Measurements from ENCODE around the gene KLHL36. TPM values are rescaled to one million over a fixed set of nuclear protein-coding genes. Genes with fewer than 3 reads are reported as not detected.

The KLHL36 gene
- total RNA-seq (10 to 100 TPM; 48.0 to 60.0 TPM), polyA plus RNA-seq (10 to 100 TPM; 10.1 to 25.6 TPM)
- long read RNA-seq, donor 1, full-length matches to known transcripts = 67 of 129 reads
- long read RNA-seq, donor 1, partial matches to known transcripts = 35 of 129 reads
- long read RNA-seq, donor 1, other reads (novel, unspliced or antisense) = 27 of 129 reads
- long read RNA-seq, donor 2, transcript KLHL36-204 (5 exons, 2,173 nt) = major isoform, 13 of 44 reads
- long read RNA-seq, donor 2, partial matches to known transcripts = 13 of 44 reads
- long read RNA-seq, donor 2, other reads (novel, unspliced or antisense) = 17 of 44 reads

DNA sequence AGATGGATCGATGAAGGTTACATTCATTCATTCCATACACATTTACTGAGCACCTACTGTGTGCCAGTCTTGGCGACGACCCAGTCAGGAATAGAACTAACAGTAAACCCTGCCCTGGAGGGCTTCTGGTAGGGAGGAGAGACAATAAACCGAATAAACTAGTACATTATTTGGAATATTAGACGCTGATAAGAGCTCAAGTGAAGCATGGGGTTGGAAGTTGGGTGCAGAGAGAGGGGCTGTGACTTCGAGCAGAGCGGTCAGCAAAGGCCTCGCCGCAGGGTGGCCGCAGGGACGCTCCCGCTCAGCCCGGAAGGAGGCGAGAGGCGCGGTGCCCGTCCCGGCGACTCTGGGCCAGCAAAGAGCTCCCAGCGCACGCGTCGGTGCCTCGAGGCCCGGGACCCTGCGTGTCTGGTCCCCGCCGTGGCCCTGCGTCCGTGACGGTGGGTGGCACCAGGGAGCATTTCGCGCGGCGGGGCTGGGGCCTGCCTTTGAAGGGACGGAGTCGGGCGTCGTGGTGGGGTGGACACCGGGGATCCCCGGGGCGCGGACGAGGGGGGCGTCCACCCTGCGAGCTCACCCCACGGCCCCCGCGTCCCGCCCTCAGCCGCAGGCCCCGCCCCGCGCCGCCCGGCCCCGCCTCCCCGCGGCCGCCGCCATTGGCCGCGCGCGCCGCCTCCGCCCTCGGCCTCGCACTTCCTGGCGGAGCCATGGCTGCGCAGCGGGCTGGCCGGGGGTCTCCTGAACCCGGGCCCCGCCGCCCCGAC is at the start of gene KLHL36:
TSS of gene KLHL36 (plus strand) at position 684 of the 767 bp plus-strand sequence. CDS start 2,357 bp downstream, outside the sequence.
- Histone ChIP-seq H3K27me3 (ENCODE audit: control insufficient read depth in 1 of 2, insufficient read depth in 2 of 2, low read length in 1 of 2) (no peaks in the 10 kb centered on the region), H3K27ac (ENCODE audit: low read depth in 1 of 2, low read length in 2 of 2) (peak within 1 kb of the TSS; percentile 15 to 28), H3K4me3 (ENCODE audit: low read length in 2 of 2) (peak within 1 kb of the TSS; percentile 79 to 96), H3K36me3 (ENCODE audit: control insufficient read depth in 1 of 2, insufficient read depth in 2 of 2, low read length in 1 of 2) (no peaks in the 10 kb centered on the region), H3K9me3 (ENCODE audit: control insufficient read depth, low read length) (no peaks in the 10 kb centered on the region), H3K4me1 (ENCODE audit: control insufficient read depth in 1 of 2, insufficient read depth in 2 of 2, low read length in 2 of 2) (no peaks in the 10 kb centered on the region)
- ATAC-seq (ENCODE audit: low FRiP score) (peak; percentile 85), DNase-seq (peak; percentile 77 to 91)
- intact Hi-C loops (cut with DNase I) = no loop called here
- 5 to 8% methylated on average over 48 to 77 of the region's 77 CpGs for WGBS, 2 donors

DNA sequence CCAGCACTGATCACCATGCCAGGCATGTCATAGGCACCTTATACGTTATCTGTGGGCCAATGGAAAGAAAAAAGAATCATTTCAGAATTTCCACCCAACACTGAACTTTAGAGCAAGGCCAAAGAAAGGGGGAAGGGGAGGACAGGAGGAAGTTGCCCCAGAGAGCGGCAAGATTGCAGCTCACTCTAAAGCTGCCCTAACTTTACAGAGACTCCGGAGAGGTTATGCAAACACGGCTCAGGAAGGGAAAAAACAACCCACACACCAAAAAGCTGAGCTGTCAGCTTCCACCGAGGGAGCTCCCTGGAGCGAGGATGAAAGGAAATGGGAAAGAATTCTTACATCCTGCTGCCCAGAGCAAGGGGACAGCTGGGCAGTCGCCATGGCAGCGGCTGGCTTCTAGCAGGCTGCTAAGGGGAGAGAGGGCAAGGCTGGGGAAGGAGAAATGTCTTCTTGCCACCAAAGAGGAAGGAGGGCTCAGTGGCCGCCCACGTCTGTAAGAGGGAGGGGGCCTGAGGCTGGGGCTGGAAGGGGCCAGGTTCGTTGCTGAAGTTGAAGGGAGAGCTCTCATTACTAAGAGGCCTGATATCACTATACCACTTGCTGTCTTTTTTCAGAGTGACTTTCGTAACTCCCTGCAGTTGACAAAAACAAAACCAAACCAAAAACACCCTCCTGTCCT is 48.6 kb upstream of the KLHL36 start:
- H3K36me3 ChIP-seq (ENCODE audit: control insufficient read depth in 1 of 2, insufficient read depth in 2 of 2, low read length in 1 of 2) = no peaks in the 10 kb centered on the region
- 19% methylated on average over 12 of the region's 12 CpGs for WGBS, 2 donors
- H3K4me1 ChIP-seq (ENCODE audit: control insufficient read depth in 1 of 2, insufficient read depth in 2 of 2, low read length in 2 of 2) = peaks cover 0 to 2% of the 10 kb centered on the region in 2 donors
- peak; percentile 83 to 84 for DNase-seq
- H3K27me3 ChIP-seq (ENCODE audit: control insufficient read depth in 1 of 2, insufficient read depth in 2 of 2, low read length in 1 of 2) = no peaks in the 10 kb centered on the region
- no peak overlapping the region for H3K27ac ChIP-seq (ENCODE audit: low read depth in 1 of 2, low read length in 2 of 2)
- ATAC-seq (ENCODE audit: low FRiP score) = peak; percentile 44
- no peaks in the 10 kb centered on the region for H3K9me3 ChIP-seq (ENCODE audit: control insufficient read depth, low read length)
- H3K4me3 ChIP-seq (ENCODE audit: low read length in 2 of 2) = no peak overlapping the region
- intact Hi-C loops (cut with DNase I) = no loop called here

DNA sequence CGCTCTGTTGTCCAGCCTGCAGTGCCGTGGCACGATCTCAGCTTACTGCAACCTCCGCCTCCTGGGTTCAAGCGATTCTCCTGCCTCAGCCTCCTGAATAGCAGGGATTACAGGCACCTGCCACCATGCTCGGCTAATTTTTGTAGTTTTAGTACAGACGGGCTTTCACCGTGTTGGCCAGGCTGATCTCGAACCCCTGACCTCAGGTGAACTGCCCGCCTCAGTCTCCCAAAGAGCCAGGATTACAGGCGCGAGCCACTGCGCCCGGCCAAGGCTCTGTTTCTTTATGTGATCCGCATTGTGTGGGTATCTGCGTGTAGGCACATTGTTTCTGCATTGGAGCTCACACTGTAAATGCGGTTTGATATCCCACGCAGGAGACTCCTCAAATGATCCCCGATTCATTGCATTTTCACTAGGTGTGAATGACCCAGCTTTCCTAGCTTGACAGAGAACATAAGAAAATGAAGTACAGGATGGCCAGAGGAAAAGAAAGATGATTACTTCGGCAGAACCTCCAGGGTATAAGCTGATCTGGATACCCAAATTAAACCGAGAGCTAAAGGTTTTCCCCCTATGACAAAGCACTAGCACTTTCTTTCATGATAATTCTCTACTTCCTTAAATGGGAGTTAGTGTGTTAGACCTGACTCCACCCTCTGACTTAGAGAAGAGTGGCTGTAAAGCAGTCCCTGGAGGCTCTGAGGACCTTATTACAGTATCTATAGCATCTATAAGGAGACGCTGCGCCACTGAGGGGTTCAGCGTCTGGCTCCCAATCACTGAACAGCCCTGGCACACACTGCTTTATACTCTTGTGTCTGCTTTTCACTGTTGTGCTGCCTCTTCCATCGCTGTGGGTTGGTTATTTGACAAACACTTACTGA is 47.7 kb upstream of the KLHL36 start:
- Histone ChIP-seq H3K4me3 (ENCODE audit: low read length in 2 of 2) (no peak overlapping the region), H3K36me3 (ENCODE audit: control insufficient read depth in 1 of 2, insufficient read depth in 2 of 2, low read length in 1 of 2) (no peaks in the 10 kb centered on the region), H3K9me3 (ENCODE audit: control insufficient read depth, low read length) (no peaks in the 10 kb centered on the region), H3K4me1 (ENCODE audit: control insufficient read depth in 1 of 2, insufficient read depth in 2 of 2, low read length in 2 of 2) (peaks cover 0 to 2% of the 10 kb centered on the region in 2 donors), H3K27me3 (ENCODE audit: control insufficient read depth in 1 of 2, insufficient read depth in 2 of 2, low read length in 1 of 2) (no peaks in the 10 kb centered on the region), H3K27ac (ENCODE audit: low read depth in 1 of 2, low read length in 2 of 2) (no peak overlapping the region)
- 89% methylated on average over 25 of the region's 25 CpGs for WGBS, 2 donors
- no peak for DNase-seq
- no peak for ATAC-seq (ENCODE audit: low FRiP score)
- intact Hi-C loops (cut with DNase I) = no loop called here

DNA sequence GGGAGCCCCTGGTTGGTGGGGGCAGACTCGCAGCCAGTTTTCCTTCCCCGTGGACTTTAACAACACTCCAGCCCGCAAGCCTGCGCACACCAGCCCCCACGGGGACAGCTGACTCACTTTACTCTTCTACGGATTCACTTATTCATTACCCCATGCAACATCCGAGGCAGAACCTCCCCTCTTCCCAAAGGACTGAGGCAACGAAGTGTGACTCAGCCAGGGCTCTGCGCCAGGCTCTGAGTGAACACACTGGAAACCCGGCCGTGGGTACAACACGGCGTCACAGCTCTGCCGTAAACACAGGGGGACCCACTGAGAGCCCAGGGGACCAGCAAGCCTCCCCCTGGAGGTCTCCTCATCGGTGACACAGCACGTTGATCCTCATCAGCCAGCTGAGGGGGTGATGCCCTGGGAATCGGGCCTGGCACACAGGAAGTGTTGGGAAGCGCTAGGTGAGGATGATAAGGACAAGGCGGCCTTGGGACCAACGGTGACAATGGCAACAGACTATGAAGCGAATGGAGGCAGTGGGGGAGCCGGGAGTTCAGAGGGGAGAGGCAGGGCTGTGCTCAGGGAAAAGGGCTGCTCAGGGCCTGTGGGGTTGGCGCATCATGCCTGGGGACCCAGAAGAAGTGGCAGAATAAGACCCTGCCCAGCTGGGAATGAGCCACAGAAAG is 45.0 kb upstream of the KLHL36 start:
- no peaks in the 10 kb centered on the region for H3K9me3 ChIP-seq (ENCODE audit: control insufficient read depth, low read length)
- peak; percentile 96 to 97 for DNase-seq
- H3K27ac ChIP-seq (ENCODE audit: low read depth in 1 of 2, low read length in 2 of 2) = no peak overlapping the region
- 21 to 28% methylated on average over 23 of the region's 23 CpGs for WGBS, 2 donors
- no peak overlapping the region for H3K4me3 ChIP-seq (ENCODE audit: low read length in 2 of 2)
- ATAC-seq (ENCODE audit: low FRiP score) = peak; percentile 87
- peaks cover 0 to 2% of the 10 kb centered on the region in 2 donors for H3K4me1 ChIP-seq (ENCODE audit: control insufficient read depth in 1 of 2, insufficient read depth in 2 of 2, low read length in 2 of 2)
- no peaks in the 10 kb centered on the region for H3K27me3 ChIP-seq (ENCODE audit: control insufficient read depth in 1 of 2, insufficient read depth in 2 of 2, low read length in 1 of 2)
- intact Hi-C loops (cut with DNase I) = no loop called here
- no peaks in the 10 kb centered on the region for H3K36me3 ChIP-seq (ENCODE audit: control insufficient read depth in 1 of 2, insufficient read depth in 2 of 2, low read length in 1 of 2)

GRCh38 chr16:84603940-84604339 is 44.4 kb upstream of the KLHL36 start:
- peaks cover 0 to 2% of the 10 kb centered on the region in 2 donors for H3K4me1 ChIP-seq (ENCODE audit: control insufficient read depth in 1 of 2, insufficient read depth in 2 of 2, low read length in 2 of 2)
- 78 to 90% methylated on average over 5 to 10 of the region's 10 CpGs for WGBS, 2 donors

GRCh38 chr16:84604477-84605013 is 43.8 kb upstream of the KLHL36 start:
- H3K27ac ChIP-seq (ENCODE audit: low read depth in 1 of 2, low read length in 2 of 2) = no peak overlapping the region
- intact Hi-C loops (cut with DNase I) = no loop called here
- no peaks in the 10 kb centered on the region for H3K36me3 ChIP-seq (ENCODE audit: control insufficient read depth in 1 of 2, insufficient read depth in 2 of 2, low read length in 1 of 2)
- 86 to 90% methylated on average over 9 of the region's 9 CpGs for WGBS, 2 donors
- no peak for DNase-seq
- ATAC-seq (ENCODE audit: low FRiP score) = no peak
- no peaks in the 10 kb centered on the region for H3K9me3 ChIP-seq (ENCODE audit: control insufficient read depth, low read length)
- peaks cover 0 to 1% of the 10 kb centered on the region in 2 donors for H3K4me1 ChIP-seq (ENCODE audit: control insufficient read depth in 1 of 2, insufficient read depth in 2 of 2, low read length in 2 of 2)
- no peaks in the 10 kb centered on the region for H3K27me3 ChIP-seq (ENCODE audit: control insufficient read depth in 1 of 2, insufficient read depth in 2 of 2, low read length in 1 of 2)
- no peak overlapping the region for H3K4me3 ChIP-seq (ENCODE audit: low read length in 2 of 2)

More at GRCh38 chr16:84603940-84604339, 44.4 kb upstream of the KLHL36 start:
- no peaks in the 10 kb centered on the region for H3K27me3 ChIP-seq (ENCODE audit: control insufficient read depth in 1 of 2, insufficient read depth in 2 of 2, low read length in 1 of 2)
- H3K9me3 ChIP-seq (ENCODE audit: control insufficient read depth, low read length) = no peaks in the 10 kb centered on the region
- DNase-seq = no peak
- intact Hi-C loops (cut with DNase I) = no loop called here
- no peak overlapping the region for H3K4me3 ChIP-seq (ENCODE audit: low read length in 2 of 2)
- no peak for ATAC-seq (ENCODE audit: low FRiP score)
- H3K36me3 ChIP-seq (ENCODE audit: control insufficient read depth in 1 of 2, insufficient read depth in 2 of 2, low read length in 1 of 2) = no peaks in the 10 kb centered on the region
- no peak overlapping the region for H3K27ac ChIP-seq (ENCODE audit: low read depth in 1 of 2, low read length in 2 of 2)

DNA sequence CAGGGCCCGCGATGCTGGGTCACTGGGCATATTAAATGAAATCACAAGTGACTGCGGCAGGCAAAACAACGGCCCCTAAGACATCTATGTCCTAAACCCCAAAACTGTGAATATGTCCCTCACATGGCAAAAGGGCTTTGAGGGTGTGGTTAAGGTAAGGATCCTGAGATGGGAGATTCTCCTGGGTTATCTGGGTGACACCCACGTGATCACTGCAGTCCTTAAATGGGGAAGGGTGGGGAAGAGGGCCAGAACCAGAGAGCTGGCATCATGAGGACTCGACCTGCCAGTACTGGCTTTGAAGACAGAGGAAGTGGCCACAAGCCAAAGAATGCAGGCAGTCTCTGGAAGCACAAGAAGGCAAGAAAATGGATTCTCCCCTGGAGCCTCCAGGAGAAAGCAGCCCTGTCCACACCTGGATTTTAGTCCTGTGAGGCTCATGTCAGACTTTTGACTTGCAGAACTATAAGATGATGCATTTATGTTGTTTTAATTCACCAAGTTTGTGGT is 42.9 kb upstream of the KLHL36 start:
- intact Hi-C loops (cut with DNase I) = no loop called here
- no peaks in the 10 kb centered on the region for H3K27me3 ChIP-seq (ENCODE audit: control insufficient read depth in 1 of 2, insufficient read depth in 2 of 2, low read length in 1 of 2)
- no peaks in the 10 kb centered on the region for H3K9me3 ChIP-seq (ENCODE audit: control insufficient read depth, low read length)
- no peak for DNase-seq
- H3K36me3 ChIP-seq (ENCODE audit: control insufficient read depth in 1 of 2, insufficient read depth in 2 of 2, low read length in 1 of 2) = no peaks in the 10 kb centered on the region
- H3K4me3 ChIP-seq (ENCODE audit: low read length in 2 of 2) = no peak overlapping the region
- 84 to 85% methylated on average over 6 of the region's 6 CpGs for WGBS, 2 donors
- no peak overlapping the region for H3K27ac ChIP-seq (ENCODE audit: low read depth in 1 of 2, low read length in 2 of 2)
- no peaks in the 10 kb centered on the region for H3K4me1 ChIP-seq (ENCODE audit: control insufficient read depth in 1 of 2, insufficient read depth in 2 of 2, low read length in 2 of 2)
- ATAC-seq (ENCODE audit: low FRiP score) = no peak

Data from aorta (tissue), 5 donors.